SK-N-MC (cell line): Measurements from ENCODE around the gene CASP10.
"Not testable (repeated sequence)": the region's sequence is repeated elsewhere in the genome, so short reads cannot be mapped to it uniquely, and the experiment has no call there.

Experiments used
- EZH2 ChIP-seq: fragments of 200-600 bp; sonication (generic); IDR thresholded peaks from one replicate; pipeline ENCODE4 v1.6.1; 2017; ENCODE audit warnings: antibody characterized with exemption
- POLR2AphosphoS5 ChIP-seq: IDR thresholded peaks from 2 replicates; pipeline ENCODE4 v1.6.1; 2012; ENCODE audit warnings: mild to moderate bottlenecking, low read depth, low read length, borderline replicate concordance

DNA sequence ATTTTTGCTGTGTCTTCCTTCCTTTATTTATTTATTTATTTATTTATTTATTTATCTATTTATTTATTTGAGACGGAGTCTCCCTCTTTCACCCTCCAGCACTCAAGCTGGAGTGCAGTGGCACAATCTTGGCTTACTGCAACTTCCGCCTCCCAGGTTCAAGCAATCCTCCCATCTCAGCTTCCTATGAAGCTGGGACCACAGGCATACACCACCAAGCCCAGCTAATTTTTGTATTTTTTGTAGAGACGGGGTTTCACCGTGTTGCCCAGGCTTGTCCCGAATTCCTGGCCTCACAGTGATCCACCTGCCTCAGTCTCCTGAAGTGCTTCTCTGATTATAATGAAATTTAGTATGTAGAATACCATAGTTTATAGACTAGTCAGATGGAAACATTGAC is 894 bp downstream of the CASP10 start:
- not testable (repeated sequence) for TF ChIP-seq POLR2AphosphoS5, EZH2
